Uterus (tissue), 4 donors: Measurements from ENCODE around the gene MARVELD3. TPM values are rescaled to one million over a fixed set of nuclear protein-coding genes. Genes with fewer than 3 reads are reported as not detected.
"Not testable (repeated sequence)": the region's sequence is repeated elsewhere in the genome, so short reads cannot be mapped to it uniquely, and the experiment has no call there.

ENCODE experiments used
- DNase-seq, 2 donors: peaks; one replicate each; pipeline ENCODE4 v3.0.0-alpha.2; 2019 to 2020
- H3K27ac ChIP-seq, 2 donors: fragments of 200-600 bp; sonication (generic); 1 replicate in 1 of 2; 2 replicates in 1 of 2; pipeline ENCODE4 v1.5.1; 2016 to 2018
- H3K27me3 ChIP-seq, 2 donors: fragments of 200-600 bp; sonication (generic); one replicate each; pipeline ENCODE4 v1.5.1; 2018 to 2019; ENCODE audit warnings: control low read depth in 1 of 2
- H3K36me3 ChIP-seq, 2 donors: fragments of 200-600 bp; sonication (generic); one replicate each; pipeline ENCODE4 v1.5.1; 2019; ENCODE audit warnings: control low read depth in 1 of 2
- H3K4me1 ChIP-seq, 2 donors: fragments of 200-600 bp; sonication (generic); one replicate each; pipeline ENCODE4 v1.5.1; 2018 to 2019; ENCODE audit warnings: control low read depth in 1 of 2
- H3K4me3 ChIP-seq, 2 donors: fragments of 200-600 bp; sonication (generic); 1 replicate in 1 of 2; 2 replicates in 1 of 2; pipeline ENCODE4 v1.5.1; 2018 to 2019; ENCODE audit warnings: mild to moderate bottlenecking in 1 of 2
- H3K9me3 ChIP-seq, 2 donors: fragments of 200-600 bp; sonication (generic); one replicate each; pipeline ENCODE4 v1.5.1; 2019; ENCODE audit warnings: control low read depth in 1 of 2
- CTCF ChIP-seq, 4 experiments: fragments of 200-600 bp in 2 of 4; fragments of 450-650 bp in 2 of 4; sonication (generic) in 2 of 4; IDR thresholded peaks; one replicate each; pipeline ENCODE4 v1.5.1; 2016 to 2019; ENCODE audit warnings: antibody characterized with exemption in 4 of 4, mild to moderate bottlenecking in 2 of 4, moderate library complexity in 1 of 4
- POLR2A ChIP-seq, 2 donors: fragments of 450-650 bp; IDR thresholded peaks; one replicate each; pipeline ENCODE4 v1.6.1; 2016; ENCODE audit warnings: antibody characterized with exemption in 2 of 2, mild to moderate bottlenecking in 1 of 2, moderate library complexity in 1 of 2
- intact Hi-C: fragments of 100-400 bp; cut with DNase I; formaldehyde crosslinking; loops from one replicate; pipeline ENCODE4 v1.15.1; 2023; ENCODE audit warnings: low total_unique reads
- total RNA-seq, 4 donors: library from RNA; depleted of rRNA in 3 of 4; stranded (reverse); fragments of >200 nt in 3 of 4; gene quantifications; one replicate each; pipeline versions ENCODE4 v1.1.0 to v1.2.4, GENCODE V29; 2014 to 2023
- donor health status: DM: yes; HTN: yes; CAD: no.

Gene MARVELD3, protein sequence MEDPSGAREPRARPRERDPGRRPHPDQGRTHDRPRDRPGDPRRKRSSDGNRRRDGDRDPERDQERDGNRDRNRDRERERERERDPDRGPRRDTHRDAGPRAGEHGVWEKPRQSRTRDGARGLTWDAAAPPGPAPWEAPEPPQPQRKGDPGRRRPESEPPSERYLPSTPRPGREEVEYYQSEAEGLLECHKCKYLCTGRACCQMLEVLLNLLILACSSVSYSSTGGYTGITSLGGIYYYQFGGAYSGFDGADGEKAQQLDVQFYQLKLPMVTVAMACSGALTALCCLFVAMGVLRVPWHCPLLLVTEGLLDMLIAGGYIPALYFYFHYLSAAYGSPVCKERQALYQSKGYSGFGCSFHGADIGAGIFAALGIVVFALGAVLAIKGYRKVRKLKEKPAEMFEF
- 1 to 10 TPM in 2 of 4 donors, under 1 TPM in 1, not detected in 1; 0.21 to 5.7 (median 1.8) TPM for total RNA-seq

DNA sequence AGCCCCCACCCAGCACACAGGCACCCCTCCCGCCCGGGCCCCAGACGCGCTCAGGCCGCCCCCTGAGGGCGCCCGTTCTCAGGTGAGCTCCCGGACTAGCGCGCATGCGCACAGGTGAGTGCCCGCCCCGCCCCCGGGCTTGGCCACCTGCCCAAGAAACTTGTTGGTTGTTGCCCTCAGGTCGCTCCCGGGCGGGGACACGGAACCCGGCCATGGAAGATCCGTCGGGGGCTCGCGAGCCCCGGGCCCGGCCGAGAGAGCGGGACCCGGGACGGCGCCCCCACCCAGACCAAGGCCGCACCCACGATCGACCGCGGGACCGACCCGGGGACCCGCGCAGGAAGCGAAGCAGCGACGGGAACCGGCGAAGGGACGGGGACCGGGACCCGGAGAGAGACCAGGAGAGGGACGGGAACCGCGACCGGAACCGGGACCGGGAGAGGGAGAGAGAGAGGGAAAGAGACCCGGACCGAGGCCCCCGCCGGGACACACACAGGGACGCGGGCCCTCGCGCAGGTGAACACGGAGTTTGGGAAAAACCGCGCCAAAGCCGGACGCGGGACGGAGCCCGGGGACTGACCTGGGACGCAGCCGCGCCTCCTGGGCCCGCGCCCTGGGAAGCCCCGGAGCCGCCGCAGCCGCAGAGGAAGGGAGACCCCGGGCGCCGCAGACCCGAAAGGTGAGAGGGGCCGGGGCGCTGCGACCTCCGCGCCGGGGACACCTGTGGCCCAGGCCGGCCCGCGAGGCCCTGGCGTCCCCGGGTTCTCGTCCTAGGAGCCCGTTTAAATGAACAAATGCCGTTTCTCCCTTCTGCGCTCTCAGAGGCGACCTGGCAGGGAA is at the start of gene MARVELD3:
Gene MARVELD3, plus strand, starts transcription at position 167 of the 840 bp plus-strand sequence. Its CDS starts 46 bp downstream, at position 213.
- Histone ChIP-seq H3K36me3 (no peaks in the 10 kb centered on the region), H3K4me1 (peaks cover 0 to 11% of the 10 kb centered on the region in 2 donors), H3K27ac (no peak within 1 kb of the TSS), H3K9me3 (no peaks in the 10 kb centered on the region), H3K27me3 (peaks cover 16 to 21% of the 10 kb centered on the region in 2 donors), H3K4me3 (peak within 1 kb of the TSS in 1 of 2 donors; percentile 29)
- intact Hi-C loops = no loop called here
- DNase-seq = no peak
- no peak for TF ChIP-seq CTCF (IDR thresholded peaks at IDR 0.05)
- no peak for TF ChIP-seq POLR2A (IDR thresholded peaks at IDR 0.05)

DNA sequence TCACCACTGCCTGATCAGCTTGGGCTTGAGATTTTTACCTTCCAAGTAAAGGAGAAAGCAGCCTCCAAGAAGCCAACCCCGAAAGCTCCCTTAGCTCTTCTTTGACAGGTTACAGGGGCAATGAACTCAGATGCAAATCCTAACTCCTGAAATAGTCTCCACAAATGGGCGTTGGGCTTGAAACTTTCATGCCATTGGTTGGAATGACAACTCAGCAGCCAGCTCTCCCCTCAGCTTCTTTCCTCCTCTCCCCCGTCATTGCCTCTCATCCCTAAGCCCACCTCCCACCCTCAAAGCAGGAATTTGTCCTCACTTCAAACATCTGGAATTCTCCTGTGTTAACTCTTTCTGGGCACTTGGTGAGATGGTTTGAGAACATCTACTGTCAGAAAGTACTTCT is 49.0 kb upstream of the MARVELD3 start, which contains the start of gene TAT:
Gene TAT, minus strand, starts transcription at position 122 of the 400 bp plus-strand sequence. CDS start 677 bp downstream, outside the sequence.
- no peak for TF ChIP-seq CTCF (IDR thresholded peaks at IDR 0.05)
- TF ChIP-seq POLR2A (IDR thresholded peaks at IDR 0.05) = no peak
- Histone ChIP-seq H3K27ac (no peak within 1 kb of the TSS), H3K27me3 (no peaks in the 10 kb centered on the region), H3K36me3 (no peaks in the 10 kb centered on the region), H3K4me3 (no peak within 1 kb of the TSS), H3K4me1 (no peaks in the 10 kb centered on the region), H3K9me3 (no peaks in the 10 kb centered on the region)
- DNase-seq = no peak
- intact Hi-C loops = no loop called here

DNA sequence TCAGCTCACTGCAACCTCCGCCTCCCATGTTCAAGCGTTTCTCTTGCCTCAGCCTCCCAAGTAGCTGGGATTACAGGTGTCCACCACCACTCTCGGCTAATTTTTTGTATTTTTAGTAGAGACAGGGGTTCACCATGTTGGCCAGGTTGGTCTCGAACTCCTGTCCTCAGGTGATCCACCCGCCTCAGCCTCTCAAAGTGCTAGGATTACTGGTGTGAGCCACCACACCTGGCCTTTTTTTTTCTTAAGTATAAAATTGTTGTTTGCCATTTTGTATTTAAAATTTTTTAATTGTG is 43.5 kb upstream of the MARVELD3 start:
- DNase-seq, H3K36me3 ChIP-seq, H3K27me3 ChIP-seq, H3K4me1 ChIP-seq, intact Hi-C loops, H3K4me3 ChIP-seq, H3K27ac ChIP-seq, H3K9me3 ChIP-seq: not testable (repeated sequence)

DNA sequence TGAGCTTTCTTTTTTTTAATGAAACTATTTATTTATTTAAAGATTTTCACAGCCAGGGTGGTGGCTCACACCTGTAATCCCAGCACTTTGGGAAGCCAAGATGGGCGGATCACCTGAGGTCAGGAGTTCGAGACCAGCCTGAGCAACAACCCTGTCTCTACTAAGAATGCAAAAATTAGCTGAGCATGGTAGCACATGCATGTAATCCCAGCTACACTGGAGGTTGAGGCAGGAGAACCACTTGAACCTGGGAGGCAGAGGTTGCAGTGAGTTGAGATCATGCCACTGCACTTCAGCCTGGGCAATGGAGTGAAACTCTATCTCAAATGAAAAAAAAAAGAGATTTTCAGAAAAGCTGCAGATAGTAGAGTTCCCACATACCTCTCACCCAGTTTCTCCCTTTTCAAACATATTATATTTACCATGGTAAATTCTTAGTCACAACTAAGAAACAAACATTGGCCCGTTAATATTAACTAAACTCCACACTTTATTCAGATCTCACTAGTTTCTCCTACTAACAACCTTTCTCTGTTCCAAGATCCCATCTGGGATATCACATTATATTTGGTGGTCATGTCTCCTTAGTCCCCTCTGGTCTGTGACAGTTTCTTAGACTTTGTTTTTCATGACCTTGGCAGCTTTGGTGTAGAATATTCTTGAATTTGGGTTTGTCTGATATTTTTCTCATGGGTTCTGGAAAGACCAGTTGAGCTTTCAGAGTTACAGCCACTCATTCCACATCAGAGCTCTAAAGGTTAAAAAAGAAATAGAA is 41.3 kb upstream of the MARVELD3 start:
- no peaks in the 10 kb centered on the region for H3K4me1 ChIP-seq
- DNase-seq = no peak
- intact Hi-C loops = no loop called here
- H3K9me3 ChIP-seq = no peaks in the 10 kb centered on the region
- H3K27ac ChIP-seq = no peak overlapping the region
- no peaks in the 10 kb centered on the region for H3K36me3 ChIP-seq
- H3K4me3 ChIP-seq = no peak overlapping the region
- no peaks in the 10 kb centered on the region for H3K27me3 ChIP-seq
- TF ChIP-seq CTCF (IDR thresholded peaks at IDR 0.05) = no peak

DNA sequence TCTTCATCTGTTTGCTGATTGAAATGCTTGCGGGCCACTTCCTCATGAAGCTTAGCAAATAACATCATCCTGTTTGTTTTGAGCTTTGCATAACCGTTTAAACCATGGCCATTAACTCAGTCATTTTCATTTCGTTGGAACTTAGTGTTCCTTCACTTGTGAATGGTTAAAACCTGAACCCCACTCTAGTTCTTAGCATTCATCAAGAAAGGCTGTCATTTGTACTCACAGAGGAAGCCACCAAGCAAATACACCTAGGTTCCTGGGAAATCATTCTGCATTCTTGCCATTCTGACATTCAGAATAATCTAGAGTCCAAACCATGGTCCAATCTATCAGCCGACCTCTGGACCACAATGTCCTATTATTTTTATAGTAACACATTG is 40.7 kb upstream of the MARVELD3 start:
- TF ChIP-seq POLR2A (IDR thresholded peaks at IDR 0.05) (no peak), CTCF (IDR thresholded peaks at IDR 0.05) (no peak)
- Histone ChIP-seq H3K4me3 (no peak overlapping the region), H3K27ac (no peak overlapping the region), H3K36me3 (no peaks in the 10 kb centered on the region), H3K9me3 (no peaks in the 10 kb centered on the region), H3K4me1 (no peaks in the 10 kb centered on the region), H3K27me3 (no peaks in the 10 kb centered on the region)
- intact Hi-C loops = no loop called here
- no peak for DNase-seq

GRCh38 chr16:71589334-71589733 is 36.6 kb upstream of the MARVELD3 start:
- DNase-seq, H3K36me3 ChIP-seq, intact Hi-C loops, H3K9me3 ChIP-seq, H3K27me3 ChIP-seq, H3K4me3 ChIP-seq, H3K4me1 ChIP-seq, H3K27ac ChIP-seq: not testable (repeated sequence)

DNA sequence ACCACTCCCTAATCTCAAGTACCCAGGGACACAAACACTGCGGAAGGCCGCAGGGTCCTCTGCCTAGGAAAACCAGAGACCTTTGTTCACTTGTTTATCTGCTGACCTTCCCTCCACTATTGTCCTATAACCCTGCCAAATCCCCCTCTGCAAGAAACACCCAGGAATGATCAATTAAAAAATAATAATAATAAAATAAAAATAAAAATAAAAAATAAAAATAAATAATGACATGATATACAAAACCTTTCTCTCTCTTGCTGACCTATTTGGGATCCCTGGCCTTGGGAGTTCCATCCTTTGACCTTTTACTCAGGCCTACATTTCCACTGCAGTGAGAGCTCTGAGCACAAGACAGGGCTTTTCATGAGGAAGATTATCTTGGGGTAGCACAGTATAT is 35.9 kb upstream of the MARVELD3 start:
- H3K4me3 ChIP-seq, H3K9me3 ChIP-seq, DNase-seq, H3K27me3 ChIP-seq, intact Hi-C loops, H3K4me1 ChIP-seq, H3K36me3 ChIP-seq, H3K27ac ChIP-seq: not testable (repeated sequence)
